ENCODE measurements around the gene EDRF1. TPM values are rescaled to one million over a fixed set of nuclear protein-coding genes. Genes with fewer than 3 reads are reported as not detected.

The EDRF1 gene
- total RNA-seq, 1 experiment from 2014 or later = 32.9 TPM

- TF ChIP-seq, protein P1, sequence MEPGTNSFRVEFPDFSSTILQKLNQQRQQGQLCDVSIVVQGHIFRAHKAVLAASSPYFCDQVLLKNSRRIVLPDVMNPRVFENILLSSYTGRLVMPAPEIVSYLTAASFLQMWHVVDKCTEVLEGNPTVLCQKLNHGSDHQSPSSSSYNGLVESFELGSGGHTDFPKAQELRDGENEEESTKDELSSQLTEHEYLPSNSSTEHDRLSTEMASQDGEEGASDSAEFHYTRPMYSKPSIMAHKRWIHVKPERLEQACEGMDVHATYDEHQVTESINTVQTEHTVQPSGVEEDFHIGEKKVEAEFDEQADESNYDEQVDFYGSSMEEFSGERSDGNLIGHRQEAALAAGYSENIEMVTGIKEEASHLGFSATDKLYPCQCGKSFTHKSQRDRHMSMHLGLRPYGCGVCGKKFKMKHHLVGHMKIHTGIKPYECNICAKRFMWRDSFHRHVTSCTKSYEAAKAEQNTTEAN (CRISPR knock-in tag; IDR thresholded peaks at IDR 0.05) = peak; percentile 88; the same call in 1 of the 2 replicates
- TF ChIP-seq CREM (CRISPR knock-in tag; IDR thresholded peaks at IDR 0.05) = peak; percentile 6
- peak; percentile 55; the same call in 1 of the 2 replicates for TF ChIP-seq ZNF281 (CRISPR knock-in tag; IDR thresholded peaks at IDR 0.05)
- no peak for TF ChIP-seq PRRX2 (CRISPR knock-in tag; IDR thresholded peaks at IDR 0.05)
- TF ChIP-seq, protein P2, sequence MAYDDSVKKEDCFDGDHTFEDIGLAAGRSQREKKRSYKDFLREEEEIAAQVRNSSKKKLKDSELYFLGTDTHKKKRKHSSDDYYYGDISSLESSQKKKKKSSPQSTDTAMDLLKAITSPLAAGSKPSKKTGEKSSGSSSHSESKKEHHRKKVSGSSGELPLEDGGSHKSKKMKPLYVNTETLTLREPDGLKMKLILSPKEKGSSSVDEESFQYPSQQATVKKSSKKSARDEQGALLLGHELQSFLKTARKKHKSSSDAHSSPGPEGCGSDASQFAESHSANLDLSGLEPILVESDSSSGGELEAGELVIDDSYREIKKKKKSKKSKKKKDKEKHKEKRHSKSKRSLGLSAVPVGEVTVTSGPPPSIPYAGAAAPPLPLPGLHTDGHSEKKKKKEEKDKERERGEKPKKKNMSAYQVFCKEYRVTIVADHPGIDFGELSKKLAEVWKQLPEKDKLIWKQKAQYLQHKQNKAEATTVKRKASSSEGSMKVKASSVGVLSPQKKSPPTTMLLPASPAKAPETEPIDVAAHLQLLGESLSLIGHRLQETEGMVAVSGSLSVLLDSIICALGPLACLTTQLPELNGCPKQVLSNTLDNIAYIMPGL (CRISPR knock-in tag; IDR thresholded peaks at IDR 0.05) = 0 out of 2 replicates have a peak, but pooled peaks have one; percentile 56
- TF ChIP-seq PRDM15 (CRISPR knock-in tag; IDR thresholded peaks at IDR 0.05) = 0 out of 2 replicates have a peak, but pooled peaks have one; percentile 36
- TF ChIP-seq ZBTB21 (CRISPR knock-in tag; IDR thresholded peaks at IDR 0.05; ENCODE audit: borderline replicate concordance) = 0 out of 2 replicates have a peak, but pooled peaks have one; percentile 13
- TF ChIP-seq ZNF219 (CRISPR knock-in tag; IDR thresholded peaks at IDR 0.05; ENCODE audit: borderline replicate concordance) = no peak
- TF ChIP-seq, protein P3, sequence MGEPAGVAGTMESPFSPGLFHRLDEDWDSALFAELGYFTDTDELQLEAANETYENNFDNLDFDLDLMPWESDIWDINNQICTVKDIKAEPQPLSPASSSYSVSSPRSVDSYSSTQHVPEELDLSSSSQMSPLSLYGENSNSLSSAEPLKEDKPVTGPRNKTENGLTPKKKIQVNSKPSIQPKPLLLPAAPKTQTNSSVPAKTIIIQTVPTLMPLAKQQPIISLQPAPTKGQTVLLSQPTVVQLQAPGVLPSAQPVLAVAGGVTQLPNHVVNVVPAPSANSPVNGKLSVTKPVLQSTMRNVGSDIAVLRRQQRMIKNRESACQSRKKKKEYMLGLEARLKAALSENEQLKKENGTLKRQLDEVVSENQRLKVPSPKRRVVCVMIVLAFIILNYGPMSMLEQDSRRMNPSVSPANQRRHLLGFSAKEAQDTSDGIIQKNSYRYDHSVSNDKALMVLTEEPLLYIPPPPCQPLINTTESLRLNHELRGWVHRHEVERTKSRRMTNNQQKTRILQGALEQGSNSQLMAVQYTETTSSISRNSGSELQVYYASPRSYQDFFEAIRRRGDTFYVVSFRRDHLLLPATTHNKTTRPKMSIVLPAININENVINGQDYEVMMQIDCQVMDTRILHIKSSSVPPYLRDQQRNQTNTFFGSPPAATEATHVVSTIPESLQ (CRISPR knock-in tag; IDR thresholded peaks at IDR 0.05) = no peak
Measured at GRCh38 chr10:125719173-125720001, at the start of gene EDRF1 (continued).

DNA sequence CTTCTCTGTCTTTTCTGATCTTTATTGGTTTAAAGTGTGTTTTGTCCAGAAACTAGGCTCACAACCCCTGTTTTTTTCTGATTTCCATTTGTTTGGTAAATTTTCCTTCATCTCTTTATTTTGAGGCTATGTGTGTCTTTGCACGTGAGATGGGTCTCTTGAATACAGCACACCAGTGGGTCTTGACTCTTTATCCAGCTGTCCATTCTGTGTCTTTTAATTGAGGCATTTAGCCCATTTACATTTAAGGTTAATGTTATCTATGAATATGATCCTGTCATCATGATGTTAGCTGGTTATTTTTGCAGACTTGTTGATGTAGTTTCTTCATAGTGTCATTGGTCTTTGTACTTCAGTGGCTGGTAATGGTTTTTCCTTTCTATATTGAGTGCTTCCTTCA lies 46.6 kb upstream of the EDRF1 start:
- POLR2A ChIA-PET = no interaction called here
- Mint-ChIP-seq H3K4me3 (no peak overlapping the region), H3K36me3 (peaks cover 10% of the 10 kb centered on the region), H3K27ac (no peak overlapping the region), H3K9me3 (peaks cover 59% of the 10 kb centered on the region), H3K27me3 (ENCODE audit: low read depth) (peaks cover 26% of the 10 kb centered on the region), H3K4me1 (no peaks in the 10 kb centered on the region)
- no peak for TF ChIP-seq PRDM15 (CRISPR knock-in tag; IDR thresholded peaks at IDR 0.05)
- no peak for TF ChIP-seq SOX15 (CRISPR knock-in tag; IDR thresholded peaks at IDR 0.05)
- TF ChIP-seq JAZF1 (CRISPR knock-in tag; IDR thresholded peaks at IDR 0.05) = no peak
- TF ChIP-seq, protein P4, sequence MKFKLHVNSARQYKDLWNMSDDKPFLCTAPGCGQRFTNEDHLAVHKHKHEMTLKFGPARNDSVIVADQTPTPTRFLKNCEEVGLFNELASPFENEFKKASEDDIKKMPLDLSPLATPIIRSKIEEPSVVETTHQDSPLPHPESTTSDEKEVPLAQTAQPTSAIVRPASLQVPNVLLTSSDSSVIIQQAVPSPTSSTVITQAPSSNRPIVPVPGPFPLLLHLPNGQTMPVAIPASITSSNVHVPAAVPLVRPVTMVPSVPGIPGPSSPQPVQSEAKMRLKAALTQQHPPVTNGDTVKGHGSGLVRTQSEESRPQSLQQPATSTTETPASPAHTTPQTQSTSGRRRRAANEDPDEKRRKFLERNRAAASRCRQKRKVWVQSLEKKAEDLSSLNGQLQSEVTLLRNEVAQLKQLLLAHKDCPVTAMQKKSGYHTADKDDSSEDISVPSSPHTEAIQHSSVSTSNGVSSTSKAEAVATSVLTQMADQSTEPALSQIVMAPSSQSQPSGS (CRISPR knock-in tag; IDR thresholded peaks at IDR 0.05; ENCODE audit: borderline replicate concordance, low read depth) = no peak
- ATAC-seq = no peak
- CTCF ChIA-PET = interaction anchor here (0.6 kb wide), 1 partner anchor 677 kb away, joined by 3 read pairs; no protein-coding TSS in a partner anchor
- DNase-seq (ENCODE audit: low spot score) = no peak
